Gastroesophageal sphincter (tissue), 3 donors: ENCODE measurements around the gene ROPN1L.

Source experiments
- CTCF ChIP-seq, 4 experiments: fragments of 200-600 bp in 2 of 4; fragments of 450-650 bp in 2 of 4; sonication (generic) in 1 of 4; IDR thresholded peaks; one replicate each; pipeline ENCODE4 v1.5.1; 2017 to 2019; ENCODE audit warnings: antibody characterized with exemption in 4 of 4, mild to moderate bottlenecking in 2 of 4, moderate library complexity in 2 of 4
- POLR2A ChIP-seq, 2 donors: fragments of 450-650 bp; IDR thresholded peaks; one replicate each; pipeline ENCODE4 v1.6.1; 2017; ENCODE audit warnings: antibody characterized with exemption in 2 of 2, mild to moderate bottlenecking in 2 of 2, moderate library complexity in 1 of 2

GRCh38 chr5:10448754-10449360 is 7.2 kb downstream of the ROPN1L start:
- TF ChIP-seq CTCF (IDR thresholded peaks at IDR 0.05) (no peak), POLR2A (IDR thresholded peaks at IDR 0.05) (no peak)
